IMR-90 (cell line): ENCODE measurements around the gene CCDC12. TPM values are rescaled to one million over a fixed set of nuclear protein-coding genes. Genes with fewer than 3 reads are reported as not detected.

Source experiments
- ATAC-seq: fragments of 200-7000 bp; cut with Tn5 transposase; 2 replicates; pipeline ENCODE4 v1.9.1; 2020; ENCODE audit warnings: low read depth, mild to moderate bottlenecking, moderate library complexity
- BruUV-seq: library from RNA; stranded (reverse); fragments of 400-500 nt; replicated peaks from 2 replicates; lab custom pipeline; 2021; lab: Mats Ljungman, UMichigan
- CTCF ChIA-PET: fragments of 300-600 bp; formaldehyde crosslinking; extraction: SDS; loops from one replicate; lab custom pipeline; 2021; ENCODE audit warnings: antibody characterized with exemption; lab: Yijun Ruan, JAX
- POLR2A ChIA-PET: fragments of 300-600 bp; sonication (Branson Sonifier 250); formaldehyde crosslinking; loops from one replicate; lab custom pipeline; 2022; ENCODE audit warnings: antibody characterized with exemption; ENCODE audit not compliant: unreplicated experiment; lab: Charles Lee
- DNase-seq: peaks from one replicate; pipeline ENCODE4 v3.0.0; 2013
- H2AFZ ChIP-seq: replicated peaks from 2 replicates; pipeline ENCODE3; 2013; ENCODE audit warnings: low read length, mild to moderate bottlenecking; ENCODE audit not compliant: poor library complexity
- H2AK5ac ChIP-seq: 2 replicates; pipeline ENCODE4 v1.6.1; 2013; ENCODE audit warnings: low read depth, low read length, inconsistent platforms
- H2AK9ac ChIP-seq: replicated peaks from 2 replicates; pipeline ENCODE3; 2013; ENCODE audit warnings: mild to moderate bottlenecking, low read depth, low read length, moderate library complexity; ENCODE audit not compliant: poor library complexity
- H2BK120ac ChIP-seq: 2 replicates; pipeline ENCODE4 v1.6.1; 2013; ENCODE audit warnings: low read depth, low read length, inconsistent platforms
- H2BK15ac ChIP-seq: 3 replicates; pipeline ENCODE4 v1.6.1; 2013; ENCODE audit warnings: low read depth, low read length, inconsistent platforms
- H2BK20ac ChIP-seq: 2 replicates; pipeline ENCODE4 v1.6.1; 2013; ENCODE audit warnings: low read depth, mild to moderate bottlenecking, inconsistent platforms, low read length, moderate library complexity
- H2BK5ac ChIP-seq: 2 replicates; pipeline ENCODE4 v1.6.1; 2013; ENCODE audit warnings: mild to moderate bottlenecking, low read depth, low read length, inconsistent platforms; ENCODE audit not compliant: poor library complexity, severe bottlenecking
- H3K14ac ChIP-seq: replicated peaks from 2 replicates; pipeline ENCODE4 v1.6.1; 2013; ENCODE audit warnings: low read depth, low read length, inconsistent platforms
- H3K18ac ChIP-seq: 2 replicates; pipeline ENCODE4 v1.6.1; 2013; ENCODE audit warnings: low read depth, low read length, control low read depth
- H3K23ac ChIP-seq: 2 replicates; pipeline ENCODE4 v1.6.1; 2013; ENCODE audit warnings: low read depth, low read length, inconsistent platforms
- H3K27ac ChIP-seq: 2 replicates; pipeline ENCODE4 v1.5.1; 2013; ENCODE audit warnings: mild to moderate bottlenecking, control low read depth, low read length; ENCODE audit not compliant: insufficient read depth
- H3K27me3 ChIP-seq: 2 replicates; pipeline ENCODE4 v1.6.1; 2013; ENCODE audit warnings: low read length; ENCODE audit not compliant: control insufficient read depth, insufficient read depth
- H3K36me3 ChIP-seq: 2 replicates; pipeline ENCODE4 v1.6.1; 2013; ENCODE audit warnings: low read length, mixed read lengths; ENCODE audit not compliant: control insufficient read depth, insufficient read depth
- H3K4ac ChIP-seq: 2 replicates; pipeline ENCODE4 v1.6.1; 2013; ENCODE audit warnings: low read depth, low read length, inconsistent platforms
- H3K4me1 ChIP-seq: 2 replicates; pipeline ENCODE4 v1.6.1; 2013; ENCODE audit warnings: low read length, mixed read lengths; ENCODE audit not compliant: control insufficient read depth, insufficient read depth
- H3K4me2 ChIP-seq: 2 replicates; pipeline ENCODE4 v1.6.1; 2013; ENCODE audit warnings: low read depth, mild to moderate bottlenecking, control low read depth, low read length, moderate library complexity
- H3K4me3 ChIP-seq: 2 replicates; pipeline ENCODE4 v1.5.1; 2013; ENCODE audit warnings: low read depth, mild to moderate bottlenecking, control low read depth, low read length, moderate library complexity; ENCODE audit not compliant: insufficient read depth
- H3K56ac ChIP-seq: 2 replicates; pipeline ENCODE4 v1.6.1; 2013; ENCODE audit warnings: low read length, inconsistent platforms; ENCODE audit not compliant: insufficient read depth; ENCODE audit errors: extremely low read depth
- H3K79me1 ChIP-seq, 2 experiments: 2 replicates each; pipeline ENCODE4 v1.6.1; 2013; ENCODE audit warnings: low read length in 2 of 2, inconsistent platforms in 1 of 2, low read depth in 1 of 2
- H3K9ac ChIP-seq: 2 replicates; pipeline ENCODE4 v1.6.1; 2013; ENCODE audit warnings: low read depth, low read length, control low read depth
- H3K9me1 ChIP-seq: 2 replicates; pipeline ENCODE4 v1.6.1; 2013; ENCODE audit warnings: low read length, inconsistent platforms; ENCODE audit not compliant: insufficient read depth
- H3K9me3 ChIP-seq: 2 replicates; pipeline ENCODE4 v1.6.1; 2013; ENCODE audit warnings: low read length; ENCODE audit not compliant: control insufficient read depth, insufficient read depth
- H4K20me1 ChIP-seq: 2 replicates; pipeline ENCODE4 v1.6.1; 2013; ENCODE audit warnings: low read length, inconsistent platforms; ENCODE audit not compliant: insufficient read depth
- H4K5ac ChIP-seq: 2 replicates; pipeline ENCODE4 v1.6.1; 2013; ENCODE audit warnings: mild to moderate bottlenecking, low read depth, low read length, control low read depth
- H4K8ac ChIP-seq, 2 experiments: 2 replicates each; pipeline ENCODE4 v1.6.1; 2013; ENCODE audit warnings: low read depth in 2 of 2, low read length in 2 of 2, control low read depth in 1 of 2, inconsistent platforms in 1 of 2
- H4K91ac ChIP-seq: 2 replicates; pipeline ENCODE4 v1.6.1; 2013; ENCODE audit warnings: low read depth, low read length, inconsistent platforms; ENCODE audit not compliant: insufficient read depth
- BHLHE40 ChIP-seq: fragments of 150-350 bp; IDR thresholded peaks from 2 replicates; pipeline ENCODE4 v1.6.1; 2016; ENCODE audit warnings: mild to moderate bottlenecking, low read depth, low read length
- CTCF ChIP-seq: conservative IDR thresholded peaks from 2 replicates; pipeline ENCODE4 v1.5.1; 2012; ENCODE audit warnings: mild to moderate bottlenecking, low read depth, low read length, improper control_type of control experiment
- MXI1 ChIP-seq: IDR thresholded peaks from 2 replicates; pipeline ENCODE4 v1.6.1; 2012; ENCODE audit warnings: low read depth, mild to moderate bottlenecking, low read length, moderate library complexity, borderline replicate concordance
- RCOR1 ChIP-seq: IDR thresholded peaks from 2 replicates; pipeline ENCODE4 v1.6.1; 2012; ENCODE audit warnings: mild to moderate bottlenecking, low read length, improper control_type of control experiment; ENCODE audit not compliant: insufficient replicate concordance
- WGBS, 2 experiments: methylation state at CpG; one replicate each; pipeline versions ENCODE4 v1.1.5 to v1.1.7; 2013; ENCODE audit warnings: missing lambda C conversion rate in 2 of 2; ENCODE audit not compliant: insufficient read length in 1 of 2; ENCODE audit errors: extremely low coverage in 2 of 2; 5-methylcytosine and 5-hydroxymethylcytosine counted together
- dilution Hi-C: fragments of 300-500 bp; cut with HindIII; formaldehyde crosslinking; loops from one replicate; pipeline ENCODE4 v1.14.3; 2018; ENCODE audit warnings: low sequenced_read_pairs; ENCODE audit not compliant: unreplicated experiment
- in situ Hi-C: fragments of 300-500 bp; cut with MboI; formaldehyde crosslinking; loops from 3 replicates; pipeline ENCODE4 v1.14.3; 2019; ENCODE audit warnings: low sequenced_read_pairs, inconsistent platforms, mixed read lengths
- intact Hi-C: fragments of 100-400 bp; cut with micrococcal nuclease; formaldehyde crosslinking; loops from 2 replicates; pipeline ENCODE4 v1.10.0; 2022
- polyA plus RNA-seq, 3 experiments: library from polyadenylated mRNA; depleted of rRNA; stranded (reverse); fragments of >200 nt; gene quantifications; 2 replicates each; pipeline ENCODE4 v1.2.3, GENCODE V29; 2012; ENCODE audit warnings: low replicate concordance in 1 of 3
- total RNA-seq: library from RNA; depleted of rRNA; stranded (reverse); fragments of >200 nt; gene quantifications from 2 replicates; pipeline ENCODE4 v1.2.3, GENCODE V29; 2012

CCDC12 gene
- total and polyA plus RNA-seq, 2 of the 4 experiments (the other 2 are of a cell fraction), result 15.2 to 35.1 TPM

GRCh38 chr3:46897031-46897430 is 79.5 kb downstream of the CCDC12 start:
- Histone ChIP-seq H3K4ac (no peak overlapping the region), H3K9me1 (no peaks in the 10 kb centered on the region), H3K14ac (no peak overlapping the region), H3K18ac (no peak overlapping the region), H2AK9ac (no peak overlapping the region), H3K56ac (no peak overlapping the region), H3K23ac (no peak overlapping the region), H2BK120ac (no peak overlapping the region), H4K8ac (no peak overlapping the region), H2BK20ac (no peak overlapping the region), H2AFZ (no peak overlapping the region), H3K4me2 (no peak overlapping the region), H3K36me3 (no peaks in the 10 kb centered on the region), H2BK5ac (no peak overlapping the region), H3K4me1 (no peaks in the 10 kb centered on the region; the same call in 1 of the 2 replicates), H3K27me3 (peaks cover 15% of the 10 kb centered on the region), H3K9ac (no peak overlapping the region), H2BK15ac (no peak overlapping the region), H3K27ac (no peak overlapping the region), H3K9me3 (no peaks in the 10 kb centered on the region), H2AK5ac (no peak overlapping the region), H4K5ac (no peak overlapping the region), H4K20me1 (peaks cover 4% of the 10 kb centered on the region; the same call in 1 of the 2 replicates), H4K91ac (no peak overlapping the region), H3K4me3 (no peak overlapping the region), H3K79me1 (no peaks in the 10 kb centered on the region)
- in situ Hi-C loops, result loop anchor here (5.0 to 25.0 kb wide), 2 partner anchors 195 to 410 kb away; partner anchors contain the start of genes RTP3 and TMIE
- dilution Hi-C loops, result no loop called here
- no CpG with 5 or more reads among the region's 2 CpGs for WGBS, 2 experiments
- BruUV-seq, result no TSS peak
- CTCF ChIA-PET, result no interaction called here
- ATAC-seq (no peak), DNase-seq (no peak)
- POLR2A ChIA-PET, result no interaction called here
- intact Hi-C loops, result no loop called here
- TF ChIP-seq MXI1, result no peak
- TF ChIP-seq RCOR1, result no peak
- no peak for TF ChIP-seq CTCF
- no peak for TF ChIP-seq BHLHE40
